CD14-positive monocyte (primary cell): ENCODE data around the gene RNF167. TPM values are rescaled to one million over a fixed set of nuclear protein-coding genes. Genes with fewer than 3 reads are reported as not detected.
A peak's percentile ranks its signal among the peaks of the same experiment; 100 is the strongest.

Source experiments
- DNase-seq, 3 donors: peaks; one replicate each; pipeline ENCODE4 v3.0.0-alpha.2; 2011 to 2022
- H2AFZ ChIP-seq: 2 replicates; pipeline ENCODE4 v1.6.0; 2012; ENCODE audit warnings: mild to moderate bottlenecking, low read depth, low read length, inconsistent platforms; ENCODE audit not compliant: insufficient read depth, poor library complexity, severe bottlenecking
- H3K27ac ChIP-seq, 2 donors: 1 replicate in 1 of 2; 2 replicates in 1 of 2; pipeline ENCODE4 v1.5.1; 2012 to 2013; ENCODE audit warnings: low read length in 2 of 2, control low read depth in 1 of 2, inconsistent platforms in 1 of 2, low read depth in 1 of 2, mild to moderate bottlenecking in 1 of 2
- H3K27me3 ChIP-seq, 2 donors: one replicate each; pipeline versions ENCODE4 v1.6.0 to v1.6.1; 2011 to 2013; ENCODE audit warnings: low read length in 2 of 2; ENCODE audit not compliant: control insufficient read depth in 2 of 2, insufficient read depth in 2 of 2
- H3K36me3 ChIP-seq, 2 donors: replicated peaks in 1 of 2; 1 replicate in 1 of 2; 2 replicates in 1 of 2; pipeline versions ENCODE4 v1.5.1 to v1.6.1; 2012 to 2013; ENCODE audit warnings: low read length in 2 of 2, control low read depth in 1 of 2, inconsistent platforms in 1 of 2, mild to moderate bottlenecking in 1 of 2; ENCODE audit not compliant: insufficient read depth in 2 of 2, control insufficient read depth in 1 of 2
- H3K4me1 ChIP-seq, 2 donors: 1 replicate in 1 of 2; 2 replicates in 1 of 2; pipeline versions ENCODE4 v1.5.1 to v1.6.1; 2012 to 2013; ENCODE audit warnings: low read length in 2 of 2, control low read depth in 1 of 2, inconsistent platforms in 1 of 2, mild to moderate bottlenecking in 1 of 2, moderate library complexity in 1 of 2; ENCODE audit not compliant: insufficient read depth in 2 of 2, control insufficient read depth in 1 of 2
- H3K4me2 ChIP-seq: replicated peaks from 2 replicates; pipeline ENCODE3; 2012; ENCODE audit warnings: low read length, moderate library complexity, mild to moderate bottlenecking; ENCODE audit not compliant: poor library complexity, severe bottlenecking; ENCODE audit errors: extremely low read depth
- H3K4me3 ChIP-seq, 3 experiments: fragments of 200-600 bp in 1 of 3; sonication (generic) in 1 of 3; replicated peaks in 1 of 3; 1 replicate in 2 of 3; 2 replicates in 1 of 3; pipeline ENCODE4 v1.5.1; 2011 to 2013; ENCODE audit warnings: low read length in 3 of 3, mild to moderate bottlenecking in 3 of 3, control low read depth in 2 of 3, low read depth in 2 of 3, inconsistent platforms in 1 of 3, moderate library complexity in 1 of 3
- H3K79me2 ChIP-seq: 2 replicates; pipeline ENCODE4 v1.6.0; 2012; ENCODE audit warnings: mild to moderate bottlenecking, control low read depth, inconsistent platforms, low read length, moderate library complexity; ENCODE audit not compliant: insufficient read depth
- H3K9ac ChIP-seq: 2 replicates; pipeline ENCODE4 v1.6.0; 2017; ENCODE audit warnings: low read length, mild to moderate bottlenecking; ENCODE audit not compliant: insufficient read depth, poor library complexity, severe bottlenecking
- H3K9me3 ChIP-seq, 2 donors: replicated peaks in 1 of 2; 1 replicate in 1 of 2; 2 replicates in 1 of 2; pipeline versions ENCODE4 v1.5.1 to v1.6.1; 2012 to 2013; ENCODE audit warnings: low read length in 2 of 2, control low read depth in 1 of 2; ENCODE audit not compliant: control insufficient read depth in 1 of 2, insufficient read depth in 1 of 2
- H4K20me1 ChIP-seq: 2 replicates; pipeline ENCODE4 v1.6.0; 2012; ENCODE audit warnings: mild to moderate bottlenecking, low read length, control low read depth, moderate library complexity; ENCODE audit not compliant: insufficient read depth
- H3K27ac Mint-ChIP-seq, 7 donors: one replicate each; pipeline ENCODE4 v1.8.0; 2020; ENCODE audit warnings: mild to moderate bottlenecking in 7 of 7, mixed read lengths in 7 of 7, moderate library complexity in 6 of 7, inconsistent platforms in 2 of 7
- H3K27me3 Mint-ChIP-seq, 3 donors: one replicate each; pipeline ENCODE4 v1.8.0; 2021 to 2022; ENCODE audit warnings: low read depth in 3 of 3, mild to moderate bottlenecking in 3 of 3, mixed read lengths in 3 of 3, moderate library complexity in 3 of 3, inconsistent platforms in 1 of 3
- H3K36me3 Mint-ChIP-seq, 2 donors: one replicate each; pipeline ENCODE4 v1.8.0; 2020; ENCODE audit warnings: mixed read lengths in 2 of 2, inconsistent platforms in 1 of 2, mild to moderate bottlenecking in 1 of 2
- H3K4me1 Mint-ChIP-seq: one replicate; pipeline ENCODE4 v1.8.0; 2020; ENCODE audit warnings: mild to moderate bottlenecking, mixed read lengths
- H3K4me3 Mint-ChIP-seq, 2 donors: one replicate each; pipeline ENCODE4 v1.8.0; 2020; ENCODE audit warnings: mild to moderate bottlenecking in 2 of 2, mixed read lengths in 2 of 2, moderate library complexity in 1 of 2
- H3K9me3 Mint-ChIP-seq, 7 donors: one replicate each; pipeline ENCODE4 v1.8.0; 2020 to 2022; ENCODE audit warnings: mixed read lengths in 7 of 7, mild to moderate bottlenecking in 6 of 7, moderate library complexity in 6 of 7, inconsistent platforms in 2 of 7
- WGBS: methylation state at CpG from one replicate; pipeline ENCODE4 v1.1.5; 2013; ENCODE audit warnings: missing lambda C conversion rate; ENCODE audit not compliant: insufficient coverage; 5-methylcytosine and 5-hydroxymethylcytosine counted together
- intact Hi-C, 2 donors: fragments of 100-400 bp; cut with micrococcal nuclease; formaldehyde crosslinking; loops; one replicate each; pipeline versions ENCODE4 v1.15.0 to v1.15.1; 2023
- polyA minus RNA-seq: library from RNA; depleted of rRNA, polyadenylated mRNA; stranded (reverse); fragments of >200 nt; gene quantifications from 2 replicates; pipeline ENCODE4 v1.2.3, GENCODE V29; 2012
- polyA plus RNA-seq, 3 donors: library from polyadenylated mRNA; depleted of rRNA in 1 of 3; unstranded in 2 of 3; stranded (reverse) in 1 of 3; fragments of 300-500 nt in 2 of 3; fragments of >200 nt in 1 of 3; fragmentation: Illumina TruSeq in 2 of 3; gene quantifications; 1 replicate in 2 of 3; 2 replicates in 1 of 3; pipeline ENCODE4 v1.2.3, GENCODE V29; 2012 to 2021
- total RNA-seq, 12 experiments: library from RNA in 1 of 12; stranded (reverse) in 1 of 12; fragments of 120-200 nt in 1 of 12; gene quantifications; one replicate each; pipeline ENCODE4 v1.2.4 and lab custom pipeline; 2013 to 2026; ENCODE audit warnings: mixed read lengths in 6 of 12, inconsistent platforms in 1 of 12
- TF ChIP-seq, protein P1 (sequence below): fragments of 200-600 bp; IDR thresholded peaks from one replicate; pipeline ENCODE4 v1.8.0; 2022; ENCODE audit warnings: antibody characterized with exemption, mild to moderate bottlenecking

Gene RNF167
- 46.1 TPM for total RNA-seq (2013)
- polyA plus RNA-seq (100 to 1,000 TPM in 1 of 3 donors, 10 to 100 TPM in 2; 17.2 to 105 (median 20.6) TPM), polyA minus RNA-seq (14.4 and 23.8 TPM in 2 replicates), total RNA-seq (lab: John Stamatoyannopoulos, UW) (13.1 to 47.5 (median 30.8) reads per million in 11 experiments)

DNA sequence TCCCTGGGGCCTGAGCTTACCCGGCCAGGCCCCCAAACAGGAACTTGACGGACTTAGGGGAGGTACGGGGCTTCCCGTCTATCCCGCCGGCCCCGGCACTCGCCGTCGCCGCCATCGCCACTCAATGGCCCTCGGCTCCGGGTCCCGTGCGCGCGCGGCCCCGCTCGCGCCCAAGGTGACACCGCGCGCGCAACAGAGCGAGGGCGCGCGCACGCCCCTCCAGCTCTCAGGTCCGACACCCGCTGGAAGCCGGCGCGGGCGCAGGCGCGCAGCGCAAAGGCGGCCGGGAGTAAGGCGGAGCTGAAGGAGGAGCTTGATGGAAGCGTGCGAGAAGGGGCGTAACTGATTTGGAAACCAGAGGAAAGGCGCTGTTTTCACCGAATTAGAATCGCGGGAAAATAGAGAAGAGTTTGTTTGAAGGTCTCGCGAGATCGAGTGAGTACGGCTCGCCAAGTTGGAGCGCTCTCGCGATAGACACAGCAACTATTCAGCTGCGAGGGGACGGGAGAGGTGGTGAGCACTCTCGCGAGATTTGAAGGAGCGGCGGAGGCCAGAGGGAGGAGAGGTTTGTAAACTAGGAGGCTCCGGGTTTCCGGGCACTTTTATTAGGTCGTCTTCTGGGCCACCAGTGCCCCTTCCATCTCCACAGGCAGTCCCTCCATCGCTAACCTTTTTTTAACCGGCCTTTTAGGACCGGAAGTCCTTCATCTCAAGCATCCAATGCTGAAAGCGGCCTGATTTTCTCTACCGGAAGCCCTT is at the start of gene RNF167, which contains the start of gene SLC25A11:
RNF167 (plus strand) TSS at position 473 of the 759 bp plus-strand sequence. CDS start 642 bp downstream, outside the sequence.
SLC25A11 (minus strand) TSS at position 251 of the 759 bp plus-strand sequence; CDS start at position 115, 136 bp downstream.
- WGBS: under 1% methylated on average over 69 of the region's 72 CpGs
- H3K36me3 Mint-ChIP-seq: peaks cover 55 to 59% of the 10 kb centered on the region in 2 donors
- DNase-seq: peak; percentile 99 to 100 (median 99)
- peak within 1 kb of the TSS; percentile 95 to 98 (median 97) for H3K27ac Mint-ChIP-seq
- Histone ChIP-seq H3K4me1 (peaks cover 55 to 61% of the 10 kb centered on the region in 2 donors), H3K9me3 (no peaks in the 10 kb centered on the region), H3K36me3 (peaks cover 36 to 51% of the 10 kb centered on the region in 2 donors), H3K9ac (peak within 1 kb of the TSS; percentile 89), H3K4me3 (peak within 1 kb of the TSS; percentile 76 to 94 (median 78)), H3K27ac (peak within 1 kb of the TSS; percentile 94), H3K27me3 (no peaks in the 10 kb centered on the region), H4K20me1 (peaks cover 60% of the 10 kb centered on the region), H2AFZ (peak within 1 kb of the TSS; percentile 90), H3K79me2 (peaks cover 71% of the 10 kb centered on the region), H3K4me2 (peak within 1 kb of the TSS; percentile 89)
- TF ChIP-seq, protein P1, sequence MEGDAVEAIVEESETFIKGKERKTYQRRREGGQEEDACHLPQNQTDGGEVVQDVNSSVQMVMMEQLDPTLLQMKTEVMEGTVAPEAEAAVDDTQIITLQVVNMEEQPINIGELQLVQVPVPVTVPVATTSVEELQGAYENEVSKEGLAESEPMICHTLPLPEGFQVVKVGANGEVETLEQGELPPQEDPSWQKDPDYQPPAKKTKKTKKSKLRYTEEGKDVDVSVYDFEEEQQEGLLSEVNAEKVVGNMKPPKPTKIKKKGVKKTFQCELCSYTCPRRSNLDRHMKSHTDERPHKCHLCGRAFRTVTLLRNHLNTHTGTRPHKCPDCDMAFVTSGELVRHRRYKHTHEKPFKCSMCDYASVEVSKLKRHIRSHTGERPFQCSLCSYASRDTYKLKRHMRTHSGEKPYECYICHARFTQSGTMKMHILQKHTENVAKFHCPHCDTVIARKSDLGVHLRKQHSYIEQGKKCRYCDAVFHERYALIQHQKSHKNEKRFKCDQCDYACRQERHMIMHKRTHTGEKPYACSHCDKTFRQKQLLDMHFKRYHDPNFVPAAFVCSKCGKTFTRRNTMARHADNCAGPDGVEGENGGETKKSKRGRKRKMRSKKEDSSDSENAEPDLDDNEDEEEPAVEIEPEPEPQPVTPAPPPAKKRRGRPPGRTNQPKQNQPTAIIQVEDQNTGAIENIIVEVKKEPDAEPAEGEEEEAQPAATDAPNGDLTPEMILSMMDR: no peak
- H3K4me3 Mint-ChIP-seq: peak within 1 kb of the TSS; percentile 90 to 96
- peaks cover 62% of the 10 kb centered on the region for H3K4me1 Mint-ChIP-seq
- no peaks in the 10 kb centered on the region for H3K9me3 Mint-ChIP-seq
- peaks cover 0 to 4% (median 0%) of the 10 kb centered on the region in 3 donors for H3K27me3 Mint-ChIP-seq
- intact Hi-C loops: loop anchor here (2.0 to 5.0 kb wide), 2 partner anchors 27 to 37 kb away; partner anchors contain the start of gene SPAG7 (in 1 of the 2)
